ENCODE measurements around the gene VTI1A. TPM values are rescaled to one million over a fixed set of nuclear protein-coding genes. Genes with fewer than 3 reads are reported as not detected.

VTI1A gene
- total RNA-seq, 4 donors from 2014 or later: 49.3 to 84.5 (median 61.2) TPM

DNA sequence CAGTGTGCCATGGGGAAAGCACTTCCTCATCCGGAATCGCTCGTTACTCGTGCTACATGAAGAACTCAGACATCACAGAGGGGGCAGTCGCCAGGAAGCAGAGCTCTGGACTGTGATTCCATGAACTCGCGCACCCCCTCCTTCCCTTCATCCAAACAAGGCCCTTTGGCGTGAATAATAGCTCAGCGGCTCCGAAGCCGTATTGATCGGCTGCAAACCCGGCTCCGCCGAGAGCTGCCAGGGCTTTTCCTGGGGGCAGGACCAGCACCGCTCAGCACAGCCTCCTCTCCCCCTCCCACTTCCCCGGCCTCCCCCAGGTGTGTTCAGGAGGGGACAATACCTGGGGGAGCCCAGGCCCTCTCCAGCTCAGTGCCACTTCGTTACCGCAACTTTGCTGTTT, 374.0 kb downstream of the VTI1A start:
- WGBS, 2 donors: 96 to 97% methylated on average over 19 of the region's 19 CpGs
- Histone ChIP-seq H3K27me3 (no peaks in the 10 kb centered on the region), H3K4me1 (no peaks in the 10 kb centered on the region), H3K27ac (no peak overlapping the region), H3K9me3 (no peaks in the 10 kb centered on the region), H3K36me3 (no peaks in the 10 kb centered on the region), H3K4me3 (replicated peaks in 1 of 3) (no peak overlapping the region)
- no peak for DNase-seq
- intact Hi-C loops (cut with DNase I): no loop called here
- TF ChIP-seq POLR2A (IDR thresholded peaks at IDR 0.05): no peak
- TF ChIP-seq, protein P1, sequence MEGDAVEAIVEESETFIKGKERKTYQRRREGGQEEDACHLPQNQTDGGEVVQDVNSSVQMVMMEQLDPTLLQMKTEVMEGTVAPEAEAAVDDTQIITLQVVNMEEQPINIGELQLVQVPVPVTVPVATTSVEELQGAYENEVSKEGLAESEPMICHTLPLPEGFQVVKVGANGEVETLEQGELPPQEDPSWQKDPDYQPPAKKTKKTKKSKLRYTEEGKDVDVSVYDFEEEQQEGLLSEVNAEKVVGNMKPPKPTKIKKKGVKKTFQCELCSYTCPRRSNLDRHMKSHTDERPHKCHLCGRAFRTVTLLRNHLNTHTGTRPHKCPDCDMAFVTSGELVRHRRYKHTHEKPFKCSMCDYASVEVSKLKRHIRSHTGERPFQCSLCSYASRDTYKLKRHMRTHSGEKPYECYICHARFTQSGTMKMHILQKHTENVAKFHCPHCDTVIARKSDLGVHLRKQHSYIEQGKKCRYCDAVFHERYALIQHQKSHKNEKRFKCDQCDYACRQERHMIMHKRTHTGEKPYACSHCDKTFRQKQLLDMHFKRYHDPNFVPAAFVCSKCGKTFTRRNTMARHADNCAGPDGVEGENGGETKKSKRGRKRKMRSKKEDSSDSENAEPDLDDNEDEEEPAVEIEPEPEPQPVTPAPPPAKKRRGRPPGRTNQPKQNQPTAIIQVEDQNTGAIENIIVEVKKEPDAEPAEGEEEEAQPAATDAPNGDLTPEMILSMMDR (IDR thresholded peaks at IDR 0.05): no peak

DNA sequence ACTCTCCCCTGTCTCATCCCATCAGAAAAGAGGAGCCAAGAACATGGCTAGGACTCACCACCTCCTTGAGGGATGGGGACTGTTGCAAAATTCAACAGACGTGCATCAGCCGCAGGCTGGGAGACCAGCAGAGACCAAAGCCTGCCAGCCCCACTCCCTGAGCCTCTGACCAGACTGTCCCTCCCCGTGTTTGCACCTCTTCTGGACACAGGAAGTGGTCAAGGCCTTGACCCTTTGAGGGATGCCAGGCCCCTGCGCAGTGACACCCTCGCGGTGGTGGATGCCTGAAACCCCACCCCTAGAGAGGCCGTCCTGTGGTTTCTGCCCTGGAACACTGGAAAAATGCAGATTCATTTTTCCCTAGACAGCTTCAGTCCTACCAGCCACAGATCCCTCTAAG, 374.6 kb downstream of the VTI1A start:
- 81 to 87% methylated on average over 6 to 7 of the region's 7 CpGs for WGBS, 2 donors
- intact Hi-C loops (cut with DNase I): no loop called here
- H3K4me3 ChIP-seq (replicated peaks in 1 of 3): no peak overlapping the region

DNA sequence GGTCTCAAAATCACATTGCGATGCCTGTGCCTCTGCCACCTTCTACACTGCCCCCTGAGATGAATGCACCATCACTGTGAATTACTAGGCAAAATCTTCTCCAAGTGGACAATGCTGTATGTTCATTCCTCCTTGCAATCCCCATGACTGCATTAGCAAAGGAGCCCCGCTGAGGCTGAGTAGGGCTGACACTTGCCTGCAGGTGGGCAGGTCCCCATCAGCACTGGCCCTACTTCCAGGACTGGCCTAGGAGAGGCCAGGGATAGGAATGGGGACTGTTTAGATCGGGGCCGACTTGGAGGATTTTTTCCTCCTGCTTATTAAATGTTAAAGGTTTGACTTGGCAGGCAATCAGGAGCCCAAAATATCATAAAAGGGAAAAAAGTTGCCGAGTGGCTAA, 376.0 kb downstream of the VTI1A start:
- WGBS, 2 donors: 94 to 97% methylated on average over 5 of the region's 5 CpGs
- intact Hi-C loops (cut with DNase I): no loop called here

More for the DNA sequence above, 374.6 kb downstream of the VTI1A start:
- Histone ChIP-seq H3K9me3 (no peaks in the 10 kb centered on the region), H3K27ac (no peak overlapping the region), H3K4me1 (no peaks in the 10 kb centered on the region), H3K36me3 (no peaks in the 10 kb centered on the region), H3K27me3 (no peaks in the 10 kb centered on the region)
- TF ChIP-seq, protein P1 (IDR thresholded peaks at IDR 0.05): no peak
- TF ChIP-seq POLR2A (IDR thresholded peaks at IDR 0.05): no peak
- no peak for DNase-seq

DNA sequence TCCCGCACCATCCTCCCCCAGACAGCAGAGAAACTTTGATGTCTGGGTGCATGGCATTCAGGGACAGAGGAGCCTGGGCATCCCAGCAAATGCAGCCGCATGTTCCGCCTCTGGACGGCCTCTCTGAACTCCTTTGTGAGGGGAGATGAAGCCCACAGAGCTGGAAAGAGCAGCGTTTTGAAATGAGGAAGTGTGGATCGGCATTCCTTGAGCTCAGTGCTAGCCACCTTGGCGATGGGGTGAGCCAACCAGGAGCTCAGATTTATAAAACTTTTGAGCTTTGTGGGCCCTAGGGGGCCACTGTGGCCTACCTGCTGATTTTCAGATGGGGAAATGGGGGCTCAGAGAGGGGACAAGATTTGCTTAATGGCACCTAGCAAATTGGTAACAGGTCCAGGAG, 376.6 kb downstream of the VTI1A start:
- H3K27me3 ChIP-seq: no peaks in the 10 kb centered on the region
- no peaks in the 10 kb centered on the region for H3K36me3 ChIP-seq
- WGBS, 2 donors: 88 to 92% methylated on average over 7 of the region's 7 CpGs
- H3K9me3 ChIP-seq: no peaks in the 10 kb centered on the region
- no peak overlapping the region for H3K27ac ChIP-seq
- intact Hi-C loops (cut with DNase I): no loop called here
- DNase-seq: no peak
- TF ChIP-seq, protein P1 (IDR thresholded peaks at IDR 0.05): no peak
- no peak for TF ChIP-seq POLR2A (IDR thresholded peaks at IDR 0.05)
- H3K4me1 ChIP-seq: no peaks in the 10 kb centered on the region
- no peak overlapping the region for H3K4me3 ChIP-seq (replicated peaks in 1 of 3)

More for the DNA sequence above, 376.0 kb downstream of the VTI1A start:
- no peak overlapping the region for H3K27ac ChIP-seq
- no peak for TF ChIP-seq POLR2A (IDR thresholded peaks at IDR 0.05)
- TF ChIP-seq, protein P1 (IDR thresholded peaks at IDR 0.05): no peak
- H3K9me3 ChIP-seq: no peaks in the 10 kb centered on the region
- DNase-seq: no peak
- H3K36me3 ChIP-seq: no peaks in the 10 kb centered on the region
- H3K27me3 ChIP-seq: no peaks in the 10 kb centered on the region
- H3K4me3 ChIP-seq (replicated peaks in 1 of 3): no peak overlapping the region
- no peaks in the 10 kb centered on the region for H3K4me1 ChIP-seq

DNA sequence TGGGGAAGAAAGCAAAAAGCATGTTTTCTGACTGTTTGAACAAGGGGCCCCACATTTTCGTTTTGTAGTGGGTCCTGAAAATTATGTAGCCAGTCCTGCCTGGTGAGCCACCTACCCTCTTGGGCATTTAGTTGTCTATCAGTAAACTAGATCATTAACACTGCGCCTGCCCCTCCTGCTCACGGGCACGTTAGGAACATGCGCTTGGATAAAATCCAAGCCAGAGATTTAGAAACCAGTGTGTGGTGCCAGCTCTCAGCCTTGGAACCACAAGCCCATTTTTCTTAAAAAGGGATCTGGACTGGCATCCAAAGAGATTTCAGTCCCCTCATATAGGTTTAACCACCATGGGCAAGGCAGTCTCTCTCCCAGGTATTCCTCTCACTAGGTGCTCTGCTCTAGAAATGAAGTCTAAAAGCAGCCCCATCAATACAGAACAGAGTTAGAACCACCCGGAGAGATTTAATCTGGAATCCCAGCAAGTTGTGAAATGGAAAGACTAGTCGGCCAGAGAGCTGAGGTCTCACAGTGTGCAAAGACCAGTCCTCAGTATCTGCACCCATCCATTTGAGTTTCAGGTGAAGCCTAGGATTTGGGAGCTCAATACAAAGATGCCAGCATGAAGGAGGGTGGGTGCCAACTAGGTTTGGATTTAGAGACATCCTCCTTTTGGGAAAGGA, 379.1 kb downstream of the VTI1A start:
- intact Hi-C loops (cut with DNase I): no loop called here
- WGBS, 2 donors: 58 to 68% methylated on average over 7 of the region's 7 CpGs
- H3K27me3 ChIP-seq: no peaks in the 10 kb centered on the region
- no peak overlapping the region for H3K27ac ChIP-seq
- no peaks in the 10 kb centered on the region for H3K36me3 ChIP-seq
- DNase-seq: no peak
- H3K9me3 ChIP-seq: no peaks in the 10 kb centered on the region
- TF ChIP-seq POLR2A (IDR thresholded peaks at IDR 0.05): no peak
- TF ChIP-seq, protein P1 (IDR thresholded peaks at IDR 0.05): no peak
- H3K4me3 ChIP-seq (replicated peaks in 1 of 3): no peak overlapping the region
- H3K4me1 ChIP-seq: no peaks in the 10 kb centered on the region

All from thyroid gland (tissue), 4 donors.